ENCODE measurements around the gene ETNK2.

ETNK2 gene

GRCh38 chr1:204087893-204088528 is 63.8 kb downstream of the ETNK2 start:
- TF ChIP-seq CTCF (IDR thresholded peaks at IDR 0.05; ENCODE audit: low read depth, low read length, missing control alignments) = no peak
- Histone ChIP-seq H3K36me3 (replicated peaks) (no peaks in the 10 kb centered on the region), H3K4me3 (ENCODE audit: low read depth, low read length) (no peak overlapping the region), H3K27ac (no peak overlapping the region), H3K27me3 (replicated peaks) (no peaks in the 10 kb centered on the region)
- DNase-seq = no peak
- in situ Hi-C loops (cut with HindIII; ENCODE audit: low pct_ligation_motif_present, low sequenced_read_pairs) = no loop called here

DNA sequence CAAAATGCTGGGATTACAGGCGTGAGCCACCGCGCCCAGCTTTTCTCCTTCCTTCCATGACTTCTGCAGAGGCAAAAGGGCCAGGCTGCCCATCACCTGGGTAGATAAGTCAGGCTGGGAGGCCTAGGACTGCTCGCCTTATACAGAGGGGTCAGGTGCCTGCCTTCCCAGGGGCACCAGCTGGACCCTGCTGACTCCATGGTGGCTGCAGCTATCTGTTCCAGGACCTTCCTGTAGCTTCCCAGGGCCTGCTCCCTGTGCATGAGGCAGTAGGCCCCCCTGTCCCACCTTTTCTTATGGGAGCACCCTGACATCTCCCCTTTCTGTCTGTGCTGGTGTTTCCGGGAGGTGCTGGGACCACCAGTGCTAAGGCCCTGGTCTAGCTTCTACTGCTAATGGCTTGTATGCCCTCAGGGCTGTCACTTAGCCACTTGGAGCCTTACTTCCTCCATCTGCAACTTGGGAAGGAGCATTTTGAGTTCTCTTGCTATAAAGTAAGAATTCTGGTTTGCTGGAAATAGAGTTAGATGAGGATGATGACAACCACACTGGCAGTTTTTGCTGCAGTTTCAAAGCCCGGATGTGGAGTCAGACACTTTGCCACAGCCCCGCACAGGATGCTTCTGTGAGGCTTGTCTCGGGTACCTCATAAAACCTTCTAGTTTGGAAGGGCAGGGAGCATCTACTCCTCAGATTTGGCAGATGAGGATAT is 64.5 kb downstream of the ETNK2 start:
- in situ Hi-C loops (cut with HindIII; ENCODE audit: low pct_ligation_motif_present, low sequenced_read_pairs) = no loop called here
- H3K27me3 ChIP-seq (replicated peaks) = no peaks in the 10 kb centered on the region

GRCh38 chr1:204085876-204086275 is 66.0 kb downstream of the ETNK2 start:
- Histone ChIP-seq H3K27ac (no peak overlapping the region), H3K4me3 (ENCODE audit: low read depth, low read length) (no peak overlapping the region), H3K27me3 (replicated peaks) (no peaks in the 10 kb centered on the region), H3K36me3 (replicated peaks) (no peaks in the 10 kb centered on the region)
- TF ChIP-seq CTCF (IDR thresholded peaks at IDR 0.05; ENCODE audit: low read depth, low read length, missing control alignments) = no peak
- in situ Hi-C loops (cut with HindIII; ENCODE audit: low pct_ligation_motif_present, low sequenced_read_pairs) = no loop called here
- DNase-seq = no peak

More for the DNA sequence above, 64.5 kb downstream of the ETNK2 start:
- no peaks in the 10 kb centered on the region for H3K36me3 ChIP-seq (replicated peaks)
- TF ChIP-seq CTCF (IDR thresholded peaks at IDR 0.05; ENCODE audit: low read depth, low read length, missing control alignments) = no peak
- no peak overlapping the region for H3K4me3 ChIP-seq (ENCODE audit: low read depth, low read length)
- DNase-seq = no peak
- H3K27ac ChIP-seq = no peak overlapping the region

- in situ Hi-C loops (cut with HindIII; ENCODE audit: low pct_ligation_motif_present, low sequenced_read_pairs) = no loop called here
- Histone ChIP-seq H3K27me3 (replicated peaks) (no peaks in the 10 kb centered on the region), H3K27ac (no peak overlapping the region), H3K4me3 (ENCODE audit: low read depth, low read length) (no peak overlapping the region), H3K36me3 (replicated peaks) (no peaks in the 10 kb centered on the region)
- no peak for DNase-seq
- no peak for TF ChIP-seq CTCF (IDR thresholded peaks at IDR 0.05; ENCODE audit: low read depth, low read length, missing control alignments)
These were observed 67.5 kb downstream of the ETNK2 start for GRCh38 chr1:204084247-204084772.

DNA sequence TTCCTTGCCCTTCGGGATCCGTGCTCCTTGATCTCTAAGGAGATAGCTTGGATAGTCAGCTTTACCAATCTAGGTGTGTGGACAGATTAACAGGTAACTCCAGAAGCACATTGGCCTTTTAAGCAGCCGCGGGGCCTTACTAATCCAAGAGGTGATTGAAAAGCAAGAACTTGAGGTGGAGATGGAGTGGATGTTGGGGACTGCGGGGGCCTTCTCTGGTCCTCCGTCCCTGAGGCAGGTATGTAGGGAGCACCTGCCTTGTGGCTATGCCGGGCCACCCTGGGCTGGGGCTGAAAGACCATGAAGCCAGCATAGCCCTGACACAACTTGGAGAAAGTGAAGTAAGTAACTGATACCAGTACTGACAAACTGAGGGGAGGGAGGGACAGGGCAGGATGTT is 68.4 kb downstream of the ETNK2 start:
- TF ChIP-seq CTCF (IDR thresholded peaks at IDR 0.05; ENCODE audit: low read depth, low read length, missing control alignments) = no peak
- Histone ChIP-seq H3K4me3 (ENCODE audit: low read depth, low read length) (no peak overlapping the region), H3K27me3 (replicated peaks) (no peaks in the 10 kb centered on the region), H3K36me3 (replicated peaks) (no peaks in the 10 kb centered on the region), H3K27ac (no peak overlapping the region)
- in situ Hi-C loops (cut with HindIII; ENCODE audit: low pct_ligation_motif_present, low sequenced_read_pairs) = no loop called here
- no peak for DNase-seq
